ENCODE results near the gene DLL3.

The DLL3 gene

GRCh38 chr19:39543477-39543857, 44.7 kb downstream of the DLL3 start:
- intact Hi-C loops (cut with DNase I): loop anchor here (10.0 kb wide), 1 partner anchor 301 kb away; the partner anchor contains the start of gene FBL

GRCh38 chr19:39544226-39544903, 45.6 kb downstream of the DLL3 start:
- intact Hi-C loops (cut with DNase I): loop anchor here (10.0 kb wide), 1 partner anchor 300 kb away; the partner anchor contains the start of gene FBL
- no peak for DNase-seq

More at GRCh38 chr19:39543477-39543857, 44.7 kb downstream of the DLL3 start:
- no peak for DNase-seq

GRCh38 chr19:39544911-39545310, 46.2 kb downstream of the DLL3 start:
- intact Hi-C loops (cut with DNase I): loop anchor here (10.0 kb wide), 1 partner anchor 300 kb away; the partner anchor contains the start of gene FBL
- no peak for DNase-seq

GRCh38 chr19:39546599-39546998, 47.9 kb downstream of the DLL3 start:
- intact Hi-C loops (cut with DNase I): loop anchor here (10.0 kb wide), 1 partner anchor 298 kb away; the partner anchor contains the start of gene FBL
- no peak for DNase-seq

GRCh38 chr19:39550197-39550596, 51.5 kb downstream of the DLL3 start:
- DNase-seq: no peak

GRCh38 chr19:39553082-39553652, 54.4 kb downstream of the DLL3 start:
- intact Hi-C loops (cut with DNase I): no loop called here
- no peak for DNase-seq

More at GRCh38 chr19:39550197-39550596, 51.5 kb downstream of the DLL3 start:
- intact Hi-C loops (cut with DNase I): no loop called here

GRCh38 chr19:39554701-39555311, 56.1 kb downstream of the DLL3 start:
- DNase-seq: no peak
- intact Hi-C loops (cut with DNase I): no loop called here

- intact Hi-C loops (cut with DNase I): no loop called here
- no peak for DNase-seq
Measured at GRCh38 chr19:39555883-39556282, 57.1 kb downstream of the DLL3 start.

All from posterior cingulate gyrus (tissue), 11 donors.